GM12878 (cell line): Measurements from ENCODE around the gene DDX19B. TPM values are rescaled to one million over a fixed set of nuclear protein-coding genes. Genes with fewer than 3 reads are reported as not detected.

Experiments
- BACH1 ChIP-seq: fragments of 450-650 bp; IDR thresholded peaks from 2 replicates; pipeline ENCODE4 v1.6.1; 2017; ENCODE audit warnings: mild to moderate bottlenecking, borderline replicate concordance
- BRCA1 ChIP-seq: IDR thresholded peaks from 2 replicates; pipeline ENCODE4 v1.6.1; 2011; ENCODE audit warnings: low read depth, low read length, improper control_type of control experiment
- CREM ChIP-seq: IDR thresholded peaks from 2 replicates; pipeline ENCODE4 v1.6.1; 2014; ENCODE audit warnings: antibody characterized with exemption, low read depth
- FOXK2 ChIP-seq: fragments of 450-650 bp; IDR thresholded peaks from 2 replicates; pipeline ENCODE4 v1.6.1; 2017; ENCODE audit warnings: mild to moderate bottlenecking, moderate library complexity
- GATAD2B ChIP-seq: fragments of 450-650 bp; conservative IDR thresholded peaks from 2 replicates; pipeline ENCODE4 v1.6.1; 2017; ENCODE audit warnings: low read depth, mild to moderate bottlenecking, moderate library complexity
- HDGF ChIP-seq: fragments of 450-650 bp; IDR thresholded peaks from 2 replicates; pipeline ENCODE4 v1.6.1; 2016; ENCODE audit warnings: antibody characterized with exemption
- RAD51 ChIP-seq: fragments of 450-650 bp; IDR thresholded peaks from 2 replicates; pipeline ENCODE4 v1.6.1; 2016; ENCODE audit warnings: moderate library complexity, mild to moderate bottlenecking, inconsistent platforms
- SPI1 ChIP-seq: IDR thresholded peaks from 2 replicates; pipeline ENCODE4 v1.6.1; 2011; ENCODE audit warnings: low read depth, mild to moderate bottlenecking, low read length, moderate library complexity, borderline replicate concordance; ENCODE audit not compliant: insufficient read depth
- SUPT20H ChIP-seq: IDR thresholded peaks from 2 replicates; pipeline ENCODE4 v1.6.1; 2011; ENCODE audit warnings: low read depth, mild to moderate bottlenecking, low read length, moderate library complexity, borderline replicate concordance; ENCODE audit not compliant: control insufficient read depth
- YY1 ChIP-seq: IDR thresholded peaks from 2 replicates; pipeline ENCODE4 v1.6.1; 2011; ENCODE audit warnings: low read depth, mild to moderate bottlenecking, low read length
- ZNF24 ChIP-seq: fragments of 450-650 bp; IDR thresholded peaks from 2 replicates; pipeline ENCODE4 v1.6.1; 2017; ENCODE audit warnings: antibody characterized with exemption, mild to moderate bottlenecking
- ZZZ3 ChIP-seq: IDR thresholded peaks from 2 replicates; pipeline ENCODE4 v1.6.1; 2011; ENCODE audit warnings: low read depth; ENCODE audit not compliant: control insufficient read depth, insufficient read length
- polyA plus RNA-seq, 11 experiments: library from polyadenylated mRNA; depleted of rRNA in 4 of 11; unstranded in 6 of 11; stranded (reverse) in 5 of 11; fragments of >200 nt; fragmentation: Nextera tagmentation in 4 of 11; fragmentation: Illumina TruSeq in 1 of 11; extraction: Ambion mirVana in 4 of 11; extraction: Trizol in 1 of 11; gene quantifications; 1 replicate in 1 of 11; 2 replicates in 10 of 11; pipeline versions ENCODE4 v1.2.1 to v1.2.3, GENCODE V29; 2011 to 2016; ENCODE audit warnings: inconsistent platforms in 2 of 11, missing spikeins in 2 of 11, low read depth in 1 of 11
- total RNA-seq, 4 experiments: library from RNA; depleted of rRNA in 3 of 4; stranded (reverse); fragments of >200 nt in 3 of 4; fragmentation: Illumina TruSeq in 1 of 4; extraction: Trizol in 1 of 4; gene quantifications; 2 replicates each; pipeline versions ENCODE4 v1.2.1 to v1.2.3, GENCODE V29; 2013 to 2021
- TF ChIP-seq, protein P1 (sequence below): IDR thresholded peaks from 2 replicates; pipeline ENCODE4 v1.6.1; 2012; ENCODE audit warnings: low read depth, low read length, improper control_type of control experiment
- TF ChIP-seq, protein P2 (sequence below): fragments of 150-350 bp; IDR thresholded peaks from 2 replicates; pipeline ENCODE4 v1.6.1; 2016; ENCODE audit warnings: low read depth, low read length
- TF ChIP-seq, protein P3 (sequence below): IDR thresholded peaks from 2 replicates; pipeline ENCODE4 v1.6.1; 2012; ENCODE audit warnings: mild to moderate bottlenecking, low read depth, low read length

DDX19B gene
- total and polyA plus RNA-seq, 10 of the 15 experiments (the other 5 are each of a cell fraction or from before 2014, with no cell fraction given), result 14.1 to 69.1 (median 42.5) TPM

DNA sequence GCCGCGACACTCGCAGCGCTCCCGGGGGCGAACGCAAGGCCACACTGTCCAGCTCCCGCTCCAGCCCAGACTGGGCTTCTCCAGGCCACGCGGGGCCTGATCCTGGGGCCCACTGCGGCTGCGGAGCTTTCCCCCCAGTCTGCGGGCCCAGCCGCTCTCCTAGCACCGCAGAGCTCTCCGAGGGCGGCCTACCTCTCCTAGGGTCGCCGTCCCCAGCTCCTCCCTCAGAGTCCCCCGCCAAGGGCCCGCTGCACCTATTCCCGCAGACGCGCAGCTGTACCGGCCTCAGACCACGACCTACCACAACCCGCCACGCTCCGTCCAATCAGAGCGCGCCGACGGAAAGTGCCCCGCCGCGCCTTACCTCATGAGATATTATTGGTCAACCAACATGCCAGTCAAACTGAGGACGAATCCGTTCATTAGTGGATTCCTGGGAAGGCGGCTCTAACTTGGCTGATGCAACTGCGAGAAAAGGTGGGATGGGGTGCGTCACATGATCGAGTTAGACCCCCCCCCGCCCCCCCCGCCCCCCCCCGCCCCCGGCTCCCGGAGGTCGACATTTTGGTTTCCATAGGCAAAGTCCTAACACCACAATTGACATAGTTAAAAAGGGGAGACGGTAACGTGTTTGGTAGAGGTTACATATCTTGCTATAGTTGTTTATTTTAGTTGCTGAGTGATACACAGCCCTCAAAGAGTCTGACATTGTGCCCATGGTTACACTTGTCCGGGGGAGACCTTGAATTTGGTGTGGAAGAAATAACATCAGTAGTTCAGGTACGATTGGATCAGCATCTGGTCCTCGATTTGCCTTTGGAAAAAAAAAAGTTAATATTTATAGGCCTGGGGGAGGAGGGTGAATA, 9.5 kb upstream of the DDX19B start, which contains the start of gene AARS1 (continued):
- TF ChIP-seq, protein P1, sequence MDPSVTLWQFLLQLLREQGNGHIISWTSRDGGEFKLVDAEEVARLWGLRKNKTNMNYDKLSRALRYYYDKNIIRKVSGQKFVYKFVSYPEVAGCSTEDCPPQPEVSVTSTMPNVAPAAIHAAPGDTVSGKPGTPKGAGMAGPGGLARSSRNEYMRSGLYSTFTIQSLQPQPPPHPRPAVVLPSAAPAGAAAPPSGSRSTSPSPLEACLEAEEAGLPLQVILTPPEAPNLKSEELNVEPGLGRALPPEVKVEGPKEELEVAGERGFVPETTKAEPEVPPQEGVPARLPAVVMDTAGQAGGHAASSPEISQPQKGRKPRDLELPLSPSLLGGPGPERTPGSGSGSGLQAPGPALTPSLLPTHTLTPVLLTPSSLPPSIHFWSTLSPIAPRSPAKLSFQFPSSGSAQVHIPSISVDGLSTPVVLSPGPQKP, result no peak
- TF ChIP-seq RAD51 (peak; percentile 69; the same call in 1 of the 2 replicates), CREM (peak; percentile 81), BACH1 (peak; percentile 86), SPI1 (no peak), ZNF24 (0 out of 2 replicates have a peak, but pooled peaks have one; percentile 32), YY1 (peak; percentile 61), GATAD2B (no peak; the same call in none of the 2 replicates), FOXK2 (no peak), HDGF (0 out of 2 replicates have a peak, but pooled peaks have one; percentile 25), ZZZ3 (no peak), SUPT20H (no peak), BRCA1 (no peak)
- TF ChIP-seq, protein P2, sequence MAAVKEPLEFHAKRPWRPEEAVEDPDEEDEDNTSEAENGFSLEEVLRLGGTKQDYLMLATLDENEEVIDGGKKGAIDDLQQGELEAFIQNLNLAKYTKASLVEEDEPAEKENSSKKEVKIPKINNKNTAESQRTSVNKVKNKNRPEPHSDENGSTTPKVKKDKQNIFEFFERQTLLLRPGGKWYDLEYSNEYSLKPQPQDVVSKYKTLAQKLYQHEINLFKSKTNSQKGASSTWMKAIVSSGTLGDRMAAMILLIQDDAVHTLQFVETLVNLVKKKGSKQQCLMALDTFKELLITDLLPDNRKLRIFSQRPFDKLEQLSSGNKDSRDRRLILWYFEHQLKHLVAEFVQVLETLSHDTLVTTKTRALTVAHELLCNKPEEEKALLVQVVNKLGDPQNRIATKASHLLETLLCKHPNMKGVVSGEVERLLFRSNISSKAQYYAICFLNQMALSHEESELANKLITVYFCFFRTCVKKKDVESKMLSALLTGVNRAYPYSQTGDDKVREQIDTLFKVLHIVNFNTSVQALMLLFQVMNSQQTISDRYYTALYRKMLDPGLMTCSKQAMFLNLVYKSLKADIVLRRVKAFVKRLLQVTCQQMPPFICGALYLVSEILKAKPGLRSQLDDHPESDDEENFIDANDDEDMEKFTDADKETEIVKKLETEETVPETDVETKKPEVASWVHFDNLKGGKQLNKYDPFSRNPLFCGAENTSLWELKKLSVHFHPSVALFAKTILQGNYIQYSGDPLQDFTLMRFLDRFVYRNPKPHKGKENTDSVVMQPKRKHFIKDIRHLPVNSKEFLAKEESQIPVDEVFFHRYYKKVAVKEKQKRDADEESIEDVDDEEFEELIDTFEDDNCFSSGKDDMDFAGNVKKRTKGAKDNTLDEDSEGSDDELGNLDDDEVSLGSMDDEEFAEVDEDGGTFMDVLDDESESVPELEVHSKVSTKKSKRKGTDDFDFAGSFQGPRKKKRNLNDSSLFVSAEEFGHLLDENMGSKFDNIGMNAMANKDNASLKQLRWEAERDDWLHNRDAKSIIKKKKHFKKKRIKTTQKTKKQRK, result peak; percentile 54; the same call in 1 of the 2 replicates
- TF ChIP-seq, protein P3, sequence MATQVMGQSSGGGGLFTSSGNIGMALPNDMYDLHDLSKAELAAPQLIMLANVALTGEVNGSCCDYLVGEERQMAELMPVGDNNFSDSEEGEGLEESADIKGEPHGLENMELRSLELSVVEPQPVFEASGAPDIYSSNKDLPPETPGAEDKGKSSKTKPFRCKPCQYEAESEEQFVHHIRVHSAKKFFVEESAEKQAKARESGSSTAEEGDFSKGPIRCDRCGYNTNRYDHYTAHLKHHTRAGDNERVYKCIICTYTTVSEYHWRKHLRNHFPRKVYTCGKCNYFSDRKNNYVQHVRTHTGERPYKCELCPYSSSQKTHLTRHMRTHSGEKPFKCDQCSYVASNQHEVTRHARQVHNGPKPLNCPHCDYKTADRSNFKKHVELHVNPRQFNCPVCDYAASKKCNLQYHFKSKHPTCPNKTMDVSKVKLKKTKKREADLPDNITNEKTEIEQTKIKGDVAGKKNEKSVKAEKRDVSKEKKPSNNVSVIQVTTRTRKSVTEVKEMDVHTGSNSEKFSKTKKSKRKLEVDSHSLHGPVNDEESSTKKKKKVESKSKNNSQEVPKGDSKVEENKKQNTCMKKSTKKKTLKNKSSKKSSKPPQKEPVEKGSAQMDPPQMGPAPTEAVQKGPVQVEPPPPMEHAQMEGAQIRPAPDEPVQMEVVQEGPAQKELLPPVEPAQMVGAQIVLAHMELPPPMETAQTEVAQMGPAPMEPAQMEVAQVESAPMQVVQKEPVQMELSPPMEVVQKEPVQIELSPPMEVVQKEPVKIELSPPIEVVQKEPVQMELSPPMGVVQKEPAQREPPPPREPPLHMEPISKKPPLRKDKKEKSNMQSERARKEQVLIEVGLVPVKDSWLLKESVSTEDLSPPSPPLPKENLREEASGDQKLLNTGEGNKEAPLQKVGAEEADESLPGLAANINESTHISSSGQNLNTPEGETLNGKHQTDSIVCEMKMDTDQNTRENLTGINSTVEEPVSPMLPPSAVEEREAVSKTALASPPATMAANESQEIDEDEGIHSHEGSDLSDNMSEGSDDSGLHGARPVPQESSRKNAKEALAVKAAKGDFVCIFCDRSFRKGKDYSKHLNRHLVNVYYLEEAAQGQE, result no peak
